Loucy (cell line): ENCODE data around the gene CREB3L4.

Source experiments
- H2AFZ ChIP-seq: fragments of 200-600 bp; sonication (generic); 2 replicates; pipeline ENCODE4 v1.6.0; 2016; ENCODE audit warnings: antibody characterized with exemption, mild to moderate bottlenecking, low read length, moderate library complexity
- H3F3A ChIP-seq: fragments of 200-600 bp; 2 replicates; pipeline ENCODE4 v1.6.0; 2016; ENCODE audit warnings: antibody characterized with exemption, low read depth, mild to moderate bottlenecking
- H3K27me3 ChIP-seq: fragments of 200-600 bp; sonication (generic); 2 replicates; pipeline ENCODE4 v1.6.1; 2014; ENCODE audit warnings: low read length, mild to moderate bottlenecking; ENCODE audit not compliant: insufficient read depth, poor library complexity, severe bottlenecking
- H3K36me3 ChIP-seq: fragments of 200-600 bp; sonication (generic); 2 replicates; pipeline ENCODE4 v1.6.1; 2016; ENCODE audit warnings: low read length; ENCODE audit not compliant: insufficient read depth
- H3K4me1 ChIP-seq: fragments of 200-600 bp; sonication (generic); 2 replicates; pipeline ENCODE4 v1.5.1; 2014; ENCODE audit warnings: low read length, mild to moderate bottlenecking; ENCODE audit not compliant: insufficient read depth, poor library complexity, severe bottlenecking
- H3K4me2 ChIP-seq: fragments of 200-600 bp; sonication (generic); 2 replicates; pipeline ENCODE4 v1.6.0; 2014; ENCODE audit warnings: antibody characterized with exemption, low read length, low read depth, mild to moderate bottlenecking; ENCODE audit not compliant: poor library complexity, severe bottlenecking
- H3K4me3 ChIP-seq: fragments of 200-600 bp; sonication (generic); 2 replicates; pipeline ENCODE4 v1.5.1; 2014; ENCODE audit warnings: low read length, mild to moderate bottlenecking, mixed read lengths; ENCODE audit not compliant: poor library complexity, severe bottlenecking
- H3K79me2 ChIP-seq: fragments of 200-600 bp; sonication (generic); 2 replicates; pipeline ENCODE4 v1.6.1; 2014; ENCODE audit warnings: low read length; ENCODE audit not compliant: insufficient read depth
- H3K9ac ChIP-seq: fragments of 200-600 bp; sonication (generic); 2 replicates; pipeline ENCODE4 v1.6.0; 2014; ENCODE audit warnings: mild to moderate bottlenecking, low read depth, low read length, moderate library complexity; ENCODE audit not compliant: poor library complexity, severe bottlenecking
- H3K9me2 ChIP-seq: fragments of 200-600 bp; sonication (generic); replicated peaks from 2 replicates; pipeline ENCODE4 v1.6.1; 2016; ENCODE audit warnings: low read depth, low read length, mixed read lengths
- H3K9me3 ChIP-seq: fragments of 200-600 bp; sonication (generic); 2 replicates; pipeline ENCODE4 v1.6.1; 2014; ENCODE audit warnings: mild to moderate bottlenecking, antibody characterized with exemption, low read length, low read depth; ENCODE audit not compliant: insufficient read depth
- H4K20me1 ChIP-seq: fragments of 200-600 bp; sonication (generic); 2 replicates; pipeline ENCODE4 v1.6.0; 2014; ENCODE audit warnings: antibody characterized with exemption, low read length, mild to moderate bottlenecking; ENCODE audit not compliant: insufficient read depth, poor library complexity, severe bottlenecking
- EZH2phosphoT487 ChIP-seq: fragments of 200-600 bp; IDR thresholded peaks from 2 replicates; pipeline ENCODE4 v1.6.1; 2018; ENCODE audit warnings: antibody characterized with exemption, mild to moderate bottlenecking, moderate library complexity, borderline replicate concordance
- TF ChIP-seq, protein P1 (sequence below): fragments of 200-600 bp; sonication (generic); conservative IDR thresholded peaks from 2 replicates; pipeline ENCODE4 v1.5.1; 2014; ENCODE audit warnings: mild to moderate bottlenecking, antibody characterized with exemption, low read length

Gene CREB3L4

GRCh38 chr1:153985341-153985912 lies 17.7 kb downstream of the CREB3L4 start:
- H3K36me3 ChIP-seq = no peaks in the 10 kb centered on the region
- H3K79me2 ChIP-seq = no peaks in the 10 kb centered on the region
- H3K9me2 ChIP-seq = no peaks in the 10 kb centered on the region
- no peaks in the 10 kb centered on the region for H4K20me1 ChIP-seq
- H3K4me1 ChIP-seq = peaks cover 14% of the 10 kb centered on the region
- peak overlapping the region; percentile 78 for H3K4me3 ChIP-seq
- no peak for TF ChIP-seq EZH2phosphoT487
- TF ChIP-seq, protein P1, sequence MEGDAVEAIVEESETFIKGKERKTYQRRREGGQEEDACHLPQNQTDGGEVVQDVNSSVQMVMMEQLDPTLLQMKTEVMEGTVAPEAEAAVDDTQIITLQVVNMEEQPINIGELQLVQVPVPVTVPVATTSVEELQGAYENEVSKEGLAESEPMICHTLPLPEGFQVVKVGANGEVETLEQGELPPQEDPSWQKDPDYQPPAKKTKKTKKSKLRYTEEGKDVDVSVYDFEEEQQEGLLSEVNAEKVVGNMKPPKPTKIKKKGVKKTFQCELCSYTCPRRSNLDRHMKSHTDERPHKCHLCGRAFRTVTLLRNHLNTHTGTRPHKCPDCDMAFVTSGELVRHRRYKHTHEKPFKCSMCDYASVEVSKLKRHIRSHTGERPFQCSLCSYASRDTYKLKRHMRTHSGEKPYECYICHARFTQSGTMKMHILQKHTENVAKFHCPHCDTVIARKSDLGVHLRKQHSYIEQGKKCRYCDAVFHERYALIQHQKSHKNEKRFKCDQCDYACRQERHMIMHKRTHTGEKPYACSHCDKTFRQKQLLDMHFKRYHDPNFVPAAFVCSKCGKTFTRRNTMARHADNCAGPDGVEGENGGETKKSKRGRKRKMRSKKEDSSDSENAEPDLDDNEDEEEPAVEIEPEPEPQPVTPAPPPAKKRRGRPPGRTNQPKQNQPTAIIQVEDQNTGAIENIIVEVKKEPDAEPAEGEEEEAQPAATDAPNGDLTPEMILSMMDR = no peak
- peak overlapping the region; percentile 96 for H3K4me2 ChIP-seq
- H3K27me3 ChIP-seq = no peaks in the 10 kb centered on the region
- H3F3A ChIP-seq = 0 out of 2 replicates have a peak, but pooled peaks cover 3% of the 10 kb centered on the region
- peak overlapping the region; percentile 57; the same call in 1 of the 2 replicates for H2AFZ ChIP-seq
- peak overlapping the region; percentile 78 for H3K9ac ChIP-seq
- no peaks in the 10 kb centered on the region for H3K9me3 ChIP-seq

DNA sequence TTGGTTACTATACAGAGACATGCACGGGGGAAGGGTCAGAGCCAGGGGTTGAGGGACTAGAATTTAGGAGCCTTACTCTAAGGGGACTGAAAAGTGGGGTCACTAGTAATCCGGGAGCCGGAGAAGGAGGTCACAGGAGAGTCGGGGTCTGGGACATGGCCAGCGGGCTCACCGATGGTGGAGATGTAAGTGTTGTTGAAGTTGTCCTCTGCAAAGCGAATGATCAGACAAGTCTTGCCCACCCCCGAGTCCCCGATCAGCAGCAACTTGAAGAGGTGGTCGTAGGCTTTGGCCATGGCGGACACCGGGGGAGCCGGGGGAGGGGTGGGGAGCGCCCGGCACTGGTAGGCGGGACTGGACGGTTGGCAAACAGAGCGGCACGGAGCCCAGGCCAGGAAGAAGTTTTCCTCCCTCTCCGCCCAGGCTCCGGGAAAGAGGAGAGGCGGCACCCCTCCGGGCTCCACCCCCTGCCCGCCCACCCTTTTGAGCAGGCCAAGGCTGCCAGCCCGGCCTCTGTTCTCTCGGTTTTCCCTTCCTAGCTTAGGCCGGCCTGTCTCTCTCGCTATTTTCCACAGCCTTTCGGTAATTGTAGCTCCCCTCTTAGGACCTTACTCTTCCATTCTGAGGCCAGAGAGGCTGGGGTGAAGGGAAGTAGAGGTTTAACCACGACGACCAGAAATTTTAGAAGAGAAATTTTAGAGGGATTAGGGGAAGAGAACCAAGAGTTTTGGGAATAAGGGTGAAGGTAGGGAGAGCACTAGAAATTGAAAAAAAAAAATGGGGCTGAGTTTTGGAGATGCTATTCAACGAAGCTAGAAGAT lies 18.4 kb downstream of the CREB3L4 start, which contains the start of gene RAB13:
Gene RAB13, minus strand, starts transcription at position 399 of the 821 bp plus-strand sequence. Its CDS starts 103 bp downstream, at position 296.
- Histone ChIP-seq H3K9me2 (no peaks in the 10 kb centered on the region), H3K4me3 (peak within 1 kb of the TSS; percentile 78), H3K79me2 (peaks cover 6% of the 10 kb centered on the region), H3K4me2 (peak within 1 kb of the TSS; percentile 96), H3K36me3 (no peaks in the 10 kb centered on the region), H3K9me3 (no peaks in the 10 kb centered on the region), H4K20me1 (peaks cover 4% of the 10 kb centered on the region), H3K27me3 (no peaks in the 10 kb centered on the region), H2AFZ (peak within 1 kb of the TSS; percentile 93), H3F3A (0 out of 2 replicates have a peak, but pooled peaks cover 3% of the 10 kb centered on the region), H3K9ac (peak within 1 kb of the TSS; percentile 78), H3K4me1 (peaks cover 14% of the 10 kb centered on the region)
- TF ChIP-seq, protein P1 = no peak
- no peak for TF ChIP-seq EZH2phosphoT487

- peaks cover 21% of the 10 kb centered on the region for H3K79me2 ChIP-seq
These were observed 19.9 kb downstream of the CREB3L4 start for GRCh38 chr1:153987621-153988020.

More at GRCh38 chr1:153987621-153988020, 19.9 kb downstream of the CREB3L4 start:
- Histone ChIP-seq H3K4me3 (no peak overlapping the region), H3K36me3 (peaks cover 6% of the 10 kb centered on the region), H4K20me1 (peaks cover 18% of the 10 kb centered on the region), H3F3A (0 out of 2 replicates have a peak, but pooled peaks cover 3% of the 10 kb centered on the region), H3K9me2 (no peaks in the 10 kb centered on the region), H3K4me1 (peaks cover 26% of the 10 kb centered on the region), H3K9ac (no peak overlapping the region), H2AFZ (no peak overlapping the region), H3K4me2 (no peak overlapping the region), H3K9me3 (no peaks in the 10 kb centered on the region), H3K27me3 (no peaks in the 10 kb centered on the region)
- TF ChIP-seq, protein P1 = no peak
- no peak for TF ChIP-seq EZH2phosphoT487
